Measurements from ENCODE around the gene GNG10.
A peak's percentile ranks its signal among the peaks of the same experiment; 100 is the strongest.

GRCh38 chr9:111621895-111622480 is 39.4 kb upstream of the GNG10 start:
- TF ChIP-seq CTCF (IDR thresholded peaks at IDR 0.05) (peak; percentile 72 to 98 (median 90)), POLR2A (IDR thresholded peaks at IDR 0.05) (no peak)

All from adrenal gland (tissue), 5 donors.